Measurements from ENCODE around the gene MARS1.

DNA sequence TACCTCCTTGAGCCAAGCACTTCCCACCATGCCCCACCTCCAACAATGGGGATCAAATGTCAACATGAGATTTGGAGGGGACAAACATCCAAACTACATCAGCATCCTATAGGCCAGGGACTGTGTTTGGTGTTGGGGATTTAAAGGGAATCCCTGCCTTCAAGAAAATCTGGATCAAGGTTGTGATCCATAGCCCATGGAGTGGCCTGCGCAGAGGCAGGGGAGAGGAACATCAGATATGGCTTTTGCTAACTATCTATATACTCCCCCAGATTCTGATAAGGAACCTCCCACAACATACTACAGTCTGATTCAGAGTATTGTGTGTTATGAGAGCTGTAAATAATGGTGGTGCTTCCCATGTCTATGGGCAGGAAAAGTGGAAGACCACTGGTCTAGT lies 67.0 kb downstream of the MARS1 start:
- TF ChIP-seq, protein P1, sequence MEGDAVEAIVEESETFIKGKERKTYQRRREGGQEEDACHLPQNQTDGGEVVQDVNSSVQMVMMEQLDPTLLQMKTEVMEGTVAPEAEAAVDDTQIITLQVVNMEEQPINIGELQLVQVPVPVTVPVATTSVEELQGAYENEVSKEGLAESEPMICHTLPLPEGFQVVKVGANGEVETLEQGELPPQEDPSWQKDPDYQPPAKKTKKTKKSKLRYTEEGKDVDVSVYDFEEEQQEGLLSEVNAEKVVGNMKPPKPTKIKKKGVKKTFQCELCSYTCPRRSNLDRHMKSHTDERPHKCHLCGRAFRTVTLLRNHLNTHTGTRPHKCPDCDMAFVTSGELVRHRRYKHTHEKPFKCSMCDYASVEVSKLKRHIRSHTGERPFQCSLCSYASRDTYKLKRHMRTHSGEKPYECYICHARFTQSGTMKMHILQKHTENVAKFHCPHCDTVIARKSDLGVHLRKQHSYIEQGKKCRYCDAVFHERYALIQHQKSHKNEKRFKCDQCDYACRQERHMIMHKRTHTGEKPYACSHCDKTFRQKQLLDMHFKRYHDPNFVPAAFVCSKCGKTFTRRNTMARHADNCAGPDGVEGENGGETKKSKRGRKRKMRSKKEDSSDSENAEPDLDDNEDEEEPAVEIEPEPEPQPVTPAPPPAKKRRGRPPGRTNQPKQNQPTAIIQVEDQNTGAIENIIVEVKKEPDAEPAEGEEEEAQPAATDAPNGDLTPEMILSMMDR (conservative IDR thresholded peaks at IDR 0.05; ENCODE audit: low read depth in 2 of 2), result no peak
- TF ChIP-seq EZH2 (IDR thresholded peaks at IDR 0.05; ENCODE audit: low read depth, unreplicated experiment), result no peak
- no peak for TF ChIP-seq ZNF331 (CRISPR knock-in tag; IDR thresholded peaks at IDR 0.05; ENCODE audit: low read depth)

All from GM23338 (cell line).